SK-N-SH (cell line): ENCODE measurements around the gene FRS3. TPM values are rescaled to one million over a fixed set of nuclear protein-coding genes. Genes with fewer than 3 reads are reported as not detected.
"Not testable (repeated sequence)": the region's sequence is repeated elsewhere in the genome, so short reads cannot be mapped to it uniquely, and the experiment has no call there.

Source experiments
- CTCF ChIA-PET: fragments of 300-600, 350-600 bp; formaldehyde crosslinking; extraction: SDS; loops from one replicate; lab custom pipeline; 2021; lab: Yijun Ruan, JAX
- POLR2A ChIA-PET: fragments of 350-600 bp; sonication (Branson Sonifier 250); formaldehyde crosslinking; extraction: SDS; loops from one replicate; lab custom pipeline; 2020; ENCODE audit warnings: antibody characterized with exemption, inconsistent platforms; lab: Yijun Ruan, JAX
- DNase-seq: peaks from one replicate; pipeline ENCODE4 v3.0.0; 2012
- H2AFZ ChIP-seq: fragments of 200-600 bp; sonication (generic); 2 replicates; pipeline ENCODE4 v1.8.1; 2016; ENCODE audit warnings: antibody characterized with exemption, mild to moderate bottlenecking, low read depth
- H3F3A ChIP-seq: fragments of 200-600 bp; sonication (generic); replicated peaks from 2 replicates; pipeline ENCODE3; 2016; ENCODE audit warnings: antibody characterized with exemption, mild to moderate bottlenecking; ENCODE audit not compliant: insufficient read depth
- H3K27ac ChIP-seq, 2 experiments: fragments of 200-500 bp in 1 of 2; fragments of 200-600 bp in 1 of 2; sonication (Bioruptor generic) in 1 of 2; sonication (generic), shearing (Covaris generic) in 1 of 2; 2 replicates each; pipeline versions ENCODE4 v1.5.1 to v1.6.1; 2014 to 2016; ENCODE audit warnings: low read depth in 2 of 2, inconsistent platforms in 1 of 2, low read length in 1 of 2, mild to moderate bottlenecking in 1 of 2, mixed read lengths in 1 of 2
- H3K27me3 ChIP-seq: fragments of 200-600 bp; sonication (generic), shearing (Covaris generic); 2 replicates; pipeline ENCODE4 v1.6.1; 2016; ENCODE audit warnings: mixed run types; ENCODE audit not compliant: insufficient read depth
- H3K36me3 ChIP-seq, 2 experiments: fragments of 200-500 bp in 1 of 2; fragments of 200-600 bp in 1 of 2; sonication (Bioruptor generic) in 1 of 2; sonication (generic) in 1 of 2; replicated peaks in 1 of 2; 2 replicates each; pipeline versions ENCODE3 to v1.5.1; 2014 to 2016; ENCODE audit warnings: low read length in 1 of 2, mild to moderate bottlenecking in 1 of 2; ENCODE audit not compliant: insufficient read depth in 2 of 2, control insufficient read depth in 1 of 2
- H3K4me1 ChIP-seq, 2 experiments: fragments of 200-500 bp in 1 of 2; fragments of 200-600 bp in 1 of 2; sonication (Bioruptor generic) in 1 of 2; sonication (generic), shearing (Covaris generic) in 1 of 2; 2 replicates each; pipeline versions ENCODE4 v1.5.1 to v1.6.1; 2014 to 2016; ENCODE audit warnings: low read depth in 1 of 2, low read length in 1 of 2, mixed run types in 1 of 2; ENCODE audit not compliant: insufficient read depth in 2 of 2, control insufficient read depth in 1 of 2
- H3K4me2 ChIP-seq: fragments of 200-600 bp; sonication (generic), shearing (Covaris generic); 2 replicates; pipeline ENCODE4 v1.6.1; 2017; ENCODE audit warnings: mixed run types
- H3K4me3 ChIP-seq, 2 experiments: fragments of 200-500 bp in 1 of 2; fragments of 200-600 bp in 1 of 2; sonication (Bioruptor generic) in 1 of 2; sonication (generic), shearing (Covaris generic) in 1 of 2; 2 replicates each; pipeline versions ENCODE4 v1.5.1 to v1.8.1; 2014 to 2016; ENCODE audit warnings: low read depth in 2 of 2, inconsistent platforms in 1 of 2, low read length in 1 of 2, mild to moderate bottlenecking in 1 of 2, mixed read lengths in 1 of 2, moderate library complexity in 1 of 2
- H3K79me2 ChIP-seq: fragments of 200-600 bp; sonication (generic); 2 replicates; pipeline ENCODE4 v1.8.1; 2017; ENCODE audit warnings: mild to moderate bottlenecking; ENCODE audit not compliant: insufficient read depth
- H3K9ac ChIP-seq: fragments of 200-600 bp; sonication (generic); 2 replicates; pipeline ENCODE4 v1.6.1; 2017; ENCODE audit warnings: mixed run types
- H3K9me2 ChIP-seq: fragments of 200-600 bp; sonication (generic); 2 replicates; pipeline ENCODE4 v1.6.1; 2017; ENCODE audit warnings: mixed run types
- H3K9me3 ChIP-seq: fragments of 200-600 bp; sonication (generic); 2 replicates; pipeline ENCODE4 v1.6.1; 2017; ENCODE audit warnings: mixed run types, mild to moderate bottlenecking, moderate library complexity
- H4K20me1 ChIP-seq: fragments of 200-600 bp; sonication (generic); 2 replicates; pipeline ENCODE4 v1.6.1; 2017; ENCODE audit warnings: mild to moderate bottlenecking, mixed run types; ENCODE audit not compliant: insufficient read depth
- CTCF ChIP-seq: fragments of 200-600 bp; sonication (generic); IDR thresholded peaks from 2 replicates; pipeline ENCODE4 v1.6.1; 2017; ENCODE audit warnings: antibody characterized with exemption, mild to moderate bottlenecking, moderate library complexity
- ELF1 ChIP-seq: IDR thresholded peaks from 2 replicates; pipeline ENCODE4 v1.4.0; 2012
- FOXJ3 ChIP-seq: sonication (generic); formaldehyde crosslinking; IDR thresholded peaks from 2 replicates; pipeline ENCODE4 v1.5.1; 2020; ENCODE audit warnings: mild to moderate bottlenecking, missing genetic modification reagents
- FOXM1 ChIP-seq: IDR thresholded peaks from 2 replicates; pipeline ENCODE4 v1.4.0; 2012; ENCODE audit warnings: low read depth, mild to moderate bottlenecking
- GATA2 ChIP-seq: sonication (generic); formaldehyde crosslinking; IDR thresholded peaks from 2 replicates; pipeline ENCODE4 v1.5.0; 2020; ENCODE audit warnings: mild to moderate bottlenecking, missing genetic modification reagents
- JUND ChIP-seq: IDR thresholded peaks from 2 replicates; pipeline ENCODE4 v1.4.0; 2012
- MEF2A ChIP-seq: IDR thresholded peaks from 2 replicates; pipeline ENCODE4 v1.4.0; 2012; ENCODE audit warnings: low read depth, borderline replicate concordance
- MXI1 ChIP-seq: IDR thresholded peaks from 2 replicates; pipeline ENCODE4 v1.6.1; 2012; ENCODE audit warnings: mild to moderate bottlenecking, low read depth, low read length, improper control_type of control experiment
- NRF1 ChIP-seq: IDR thresholded peaks from 2 replicates; pipeline ENCODE4 v1.6.1; 2012; ENCODE audit warnings: low read depth, mild to moderate bottlenecking, low read length
- REST ChIP-seq: IDR thresholded peaks from 2 replicates; pipeline ENCODE4 v1.6.1; 2012; ENCODE audit warnings: mild to moderate bottlenecking, low read depth, low read length, moderate library complexity
- RFX5 ChIP-seq: IDR thresholded peaks from 2 replicates; pipeline ENCODE4 v1.6.1; 2012; ENCODE audit warnings: mild to moderate bottlenecking, improper control_type of control experiment, low read length
- USF2 ChIP-seq: fragments of 150-350 bp; IDR thresholded peaks from 2 replicates; pipeline ENCODE4 v1.6.1; 2017; ENCODE audit warnings: antibody characterized with exemption, low read length, low read depth, borderline replicate concordance
- YY1 ChIP-seq: IDR thresholded peaks from 2 replicates; pipeline ENCODE4 v1.4.0; 2012; ENCODE audit warnings: low read depth, mild to moderate bottlenecking
- ZBTB33 ChIP-seq: IDR thresholded peaks from 2 replicates; pipeline ENCODE4 v1.4.0; 2012; ENCODE audit warnings: low read depth, borderline replicate concordance
- WGBS: methylation state at CpG from one replicate; pipeline ENCODE4 v1.1.6; 2017; ENCODE audit warnings: low lambda C conversion rate; 5-methylcytosine and 5-hydroxymethylcytosine counted together
- polyA plus RNA-seq, 3 experiments: library from polyadenylated mRNA; depleted of rRNA; stranded (reverse); fragments of >200 nt; gene quantifications; 2 replicates each; pipeline ENCODE4 v1.2.3, GENCODE V29; 2012
- TF ChIP-seq, protein P1 (sequence below): IDR thresholded peaks from 2 replicates; pipeline ENCODE4 v1.4.0; 2012; ENCODE audit warnings: low read depth

FRS3 gene
- polyA plus RNA-seq, 1 of the 3 experiments (the other 2 are of a cell fraction): 8.6 TPM

DNA sequence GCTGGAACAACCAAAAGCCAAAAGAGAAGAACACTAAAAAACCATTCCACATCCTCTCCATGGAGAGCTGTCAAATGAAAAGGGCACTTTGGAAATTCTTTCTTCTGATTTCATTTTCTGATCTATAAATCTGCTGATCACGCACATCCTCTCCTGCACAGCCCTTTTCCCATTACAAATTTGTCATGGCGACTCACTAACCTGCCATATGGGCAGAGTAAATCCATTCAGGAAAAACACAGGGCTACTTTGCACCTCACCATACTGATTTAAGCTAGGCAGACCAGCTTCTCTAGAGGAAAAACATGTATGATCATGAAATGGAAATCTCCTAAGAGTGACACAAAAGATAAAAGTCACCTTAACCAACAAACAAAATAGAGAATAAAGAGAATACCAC lies 33.8 kb upstream of the FRS3 start:
- DNase-seq: no peak
- Histone ChIP-seq H2AFZ (no peak overlapping the region), H3F3A (peaks cover 3% of the 10 kb centered on the region), H3K4me1 (no peaks in the 10 kb centered on the region), H3K79me2 (no peaks in the 10 kb centered on the region), H4K20me1 (no peaks in the 10 kb centered on the region), H3K27me3 (no peaks in the 10 kb centered on the region), H3K36me3 (no peaks in the 10 kb centered on the region), H3K27ac (no peak overlapping the region), H3K9ac (no peak overlapping the region), H3K4me2 (no peak overlapping the region), H3K9me2 (no peaks in the 10 kb centered on the region), H3K9me3 (no peaks in the 10 kb centered on the region), H3K4me3 (no peak overlapping the region)
- TF ChIP-seq NRF1: no peak
- no peak for TF ChIP-seq USF2
- no peak for TF ChIP-seq JUND
- no peak for TF ChIP-seq RFX5
- TF ChIP-seq, protein P1, sequence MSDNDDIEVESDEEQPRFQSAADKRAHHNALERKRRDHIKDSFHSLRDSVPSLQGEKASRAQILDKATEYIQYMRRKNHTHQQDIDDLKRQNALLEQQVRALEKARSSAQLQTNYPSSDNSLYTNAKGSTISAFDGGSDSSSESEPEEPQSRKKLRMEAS: no peak
- TF ChIP-seq FOXJ3 (CRISPR knock-in tag): no peak
- 61% methylated on average over 2 of the region's 2 CpGs for WGBS
- POLR2A ChIA-PET: no interaction called here
- CTCF ChIA-PET: interaction anchor here (1.1 to 1.6 kb wide), 4 partner anchors 27 to 231 kb away, joined by 3 to 4 read pairs (median 4); partner anchors contain the start of genes BYSL and MED20

DNA sequence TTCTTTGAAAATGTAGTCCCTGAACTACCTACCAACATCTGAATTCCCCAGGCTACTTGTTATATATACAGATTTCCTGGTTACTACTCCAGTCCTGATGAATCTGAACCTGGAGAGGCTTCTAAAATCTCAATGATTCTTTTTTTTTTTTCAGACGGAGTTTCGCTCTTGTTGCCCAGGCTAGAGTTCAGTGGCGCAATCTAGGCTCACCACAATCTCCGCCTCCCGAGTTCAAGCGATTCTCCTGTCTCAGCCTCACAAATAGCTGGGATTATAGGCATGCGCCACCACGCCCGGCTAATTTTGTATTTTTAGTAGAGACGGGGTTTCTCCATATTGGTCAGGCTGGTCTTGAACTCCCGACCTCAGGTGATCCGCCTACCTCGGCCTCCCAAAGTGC lies 32.2 kb upstream of the FRS3 start:
- POLR2A ChIA-PET: interaction anchor here (0.7 kb wide), 1 partner anchor 533 kb away, joined by 4 read pairs; no protein-coding TSS in a partner anchor
- H3K4me3 ChIP-seq, H3K4me1 ChIP-seq, H3K9ac ChIP-seq, CTCF ChIA-PET, H3K27me3 ChIP-seq, H3K36me3 ChIP-seq, H3K27ac ChIP-seq, H3F3A ChIP-seq, H3K79me2 ChIP-seq, H3K9me2 ChIP-seq, H3K4me2 ChIP-seq, H2AFZ ChIP-seq, H4K20me1 ChIP-seq, H3K9me3 ChIP-seq, DNase-seq: not testable (repeated sequence)
- 96% methylated on average over 13 of the region's 13 CpGs for WGBS

DNA sequence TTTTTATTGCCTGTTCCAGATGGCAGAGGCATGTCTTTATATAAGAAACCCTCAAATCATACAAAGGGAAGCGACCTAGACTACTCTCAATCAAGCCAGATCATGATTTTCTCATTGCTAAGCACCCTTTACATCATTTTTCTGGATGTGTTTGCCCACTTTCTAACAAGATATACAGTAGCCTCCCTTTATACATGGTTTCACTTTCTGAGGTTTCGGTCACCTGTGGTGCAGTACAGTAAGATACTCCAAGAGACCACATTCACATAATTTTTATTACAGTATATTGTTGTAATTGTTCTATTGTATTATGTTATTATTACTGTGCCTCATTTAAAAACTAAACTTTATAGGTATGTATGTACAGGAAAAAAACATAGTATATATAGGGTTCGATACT lies 31.4 kb upstream of the FRS3 start:
- Histone ChIP-seq H3K27ac (no peak overlapping the region), H3K4me2 (no peak overlapping the region), H3K4me1 (no peaks in the 10 kb centered on the region), H3K9me2 (no peaks in the 10 kb centered on the region), H3K9me3 (no peaks in the 10 kb centered on the region), H3K79me2 (no peaks in the 10 kb centered on the region), H2AFZ (no peak overlapping the region), H3F3A (peaks cover 2% of the 10 kb centered on the region), H4K20me1 (no peaks in the 10 kb centered on the region), H3K36me3 (no peaks in the 10 kb centered on the region), H3K27me3 (no peaks in the 10 kb centered on the region), H3K9ac (no peak overlapping the region), H3K4me3 (no peak overlapping the region)
- CTCF ChIA-PET: no interaction called here
- DNase-seq: no peak
- POLR2A ChIA-PET: no interaction called here
- 92% methylated on average over 3 of the region's 3 CpGs for WGBS
- TF ChIP-seq YY1 (no peak), CTCF (no peak), ZBTB33 (no peak), FOXM1 (no peak), REST (no peak), MEF2A (no peak), ELF1 (no peak), MXI1 (no peak), GATA2 (CRISPR knock-in tag) (no peak)
